Activated T-helper 9 cell treated with anti-CD3 and anti-CD28 coated beads, Interleukin-2, amount 50 U/mL, for 16 hours (primary cell): ENCODE data around the gene FAM227A.
A peak's percentile ranks its signal among the peaks of the same experiment; 100 is the strongest.
"Not testable (repeated sequence)": the region's sequence is repeated elsewhere in the genome, so short reads cannot be mapped to it uniquely, and the experiment has no call there.

Experiments used
- DNase-seq: peaks from one replicate; pipeline ENCODE4 v3.0.0-alpha.2; 2020; ENCODE audit warnings: low read depth

The FAM227A gene

DNA sequence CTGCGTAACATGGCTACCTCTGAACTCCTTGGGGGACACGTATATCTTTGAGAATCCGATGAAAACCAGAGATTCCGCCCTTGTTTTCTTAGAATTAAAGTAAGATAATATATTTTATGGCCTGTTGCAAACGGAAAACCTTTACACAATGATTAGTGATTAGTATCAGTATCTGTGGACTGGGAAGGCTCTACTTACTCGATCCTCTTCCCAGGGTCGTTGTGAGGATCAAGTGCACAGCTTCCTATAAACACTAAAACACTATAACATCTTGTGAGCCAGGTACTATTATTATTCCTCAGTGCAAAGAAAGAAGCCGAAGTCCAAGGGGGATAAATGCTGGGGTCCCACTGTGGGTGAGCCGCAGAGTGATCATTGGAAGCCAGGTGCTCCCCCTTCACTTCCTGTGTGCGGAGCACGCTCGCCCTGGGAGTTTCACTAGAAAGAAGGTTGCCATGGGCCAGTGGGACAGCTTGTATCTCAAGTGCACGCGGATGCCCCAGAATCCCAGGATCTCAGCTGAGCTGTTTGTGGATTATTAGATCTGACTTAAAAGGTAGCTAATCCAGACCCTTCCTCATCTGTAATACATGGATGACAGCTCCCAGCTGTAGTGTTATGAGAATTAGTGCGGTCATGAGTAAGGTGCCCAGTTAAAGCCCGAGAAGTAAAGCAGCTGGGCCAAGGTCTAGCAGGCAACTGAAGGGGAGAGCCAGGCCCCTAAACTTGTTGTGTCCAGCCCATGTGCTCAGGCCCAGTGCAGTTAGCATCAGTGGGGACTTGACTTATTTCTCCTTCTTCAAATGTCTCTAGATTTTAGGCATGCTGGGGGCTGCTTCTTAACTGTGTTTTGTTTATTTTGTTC lies 1.1 kb upstream of the FAM227A start:
- peak; percentile 3 for DNase-seq

DNA sequence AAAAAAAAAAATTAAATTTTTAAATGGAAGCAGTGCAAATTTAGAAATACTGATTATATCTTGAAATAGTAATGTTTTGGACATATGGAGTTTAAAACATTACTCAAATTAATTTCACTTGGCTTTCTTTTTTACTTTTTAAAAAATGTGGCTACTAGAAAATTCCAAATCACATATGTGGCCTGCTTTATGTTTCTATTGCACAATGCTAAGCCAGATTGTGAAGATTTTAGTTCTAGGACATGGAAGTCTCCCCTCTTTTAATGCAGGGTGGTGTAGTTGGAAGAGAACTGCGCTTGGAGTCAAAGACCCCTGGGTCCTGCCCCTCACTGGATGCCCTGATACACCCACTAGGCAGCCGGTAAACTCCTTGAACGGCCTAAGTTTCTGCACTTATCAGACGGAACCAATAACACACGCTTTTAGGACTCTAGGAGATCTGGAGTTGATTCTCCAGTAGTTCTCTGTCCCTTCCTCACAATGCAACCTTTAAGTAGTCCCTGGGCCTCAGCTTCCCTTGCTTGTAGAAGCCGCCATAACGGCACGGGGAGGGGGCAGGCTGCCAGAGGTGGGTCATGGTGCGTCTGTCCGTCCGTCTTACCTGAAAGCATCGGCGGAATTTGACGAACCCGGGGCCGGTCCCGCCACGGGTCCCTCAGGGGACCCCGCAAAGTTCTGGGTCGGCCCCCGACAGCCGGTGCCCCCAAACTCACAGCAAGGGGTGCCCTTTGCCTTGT lies 505 bp downstream of the FAM227A start:
- no peak for DNase-seq

DNA sequence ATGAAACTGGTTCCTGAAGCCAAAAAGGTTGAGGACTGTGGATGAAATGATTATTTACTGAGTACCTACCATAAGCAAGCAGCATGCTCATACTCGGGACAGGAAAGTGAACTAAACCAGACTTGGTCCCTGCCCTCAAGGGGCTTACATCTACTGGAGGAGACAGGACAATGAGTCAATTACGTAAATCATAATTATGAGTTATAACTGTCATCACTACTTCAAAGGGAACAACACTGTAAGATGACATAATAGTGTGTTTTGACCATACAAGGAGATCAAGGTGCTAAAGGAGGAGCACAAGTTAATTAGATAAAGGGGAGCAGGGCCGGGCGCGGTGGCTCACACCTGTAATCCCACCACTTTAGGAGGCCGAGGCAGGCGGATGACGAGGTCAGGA lies 2.5 kb downstream of the FAM227A start:
- DNase-seq, result no peak

- no peak for DNase-seq
Measured at GRCh38 chr22:38652859-38653258, 3.3 kb downstream of the FAM227A start.

GRCh38 chr22:38649841-38650522 lies 6.2 kb downstream of the FAM227A start:
- no peak for DNase-seq

DNA sequence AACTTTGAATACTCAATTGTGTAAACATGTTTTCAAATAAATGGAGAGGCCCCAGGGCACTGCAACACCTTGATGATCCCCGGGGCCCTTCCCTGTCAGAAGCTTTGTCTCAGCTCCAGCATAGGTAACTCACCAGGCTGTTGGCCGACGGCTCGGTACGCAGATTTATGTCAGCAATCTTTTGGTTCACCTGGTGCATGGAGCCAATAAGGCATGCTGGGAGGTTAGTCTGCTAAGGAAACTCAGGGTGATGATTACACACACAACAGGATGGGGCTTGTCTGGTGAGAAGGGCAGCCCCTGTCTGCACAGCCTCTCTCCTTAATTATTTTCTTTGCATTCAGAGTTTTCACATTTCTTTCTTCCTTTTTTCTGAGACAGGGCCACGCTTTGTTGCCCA lies 10.8 kb downstream of the FAM227A start:
- DNase-seq, result no peak

DNA sequence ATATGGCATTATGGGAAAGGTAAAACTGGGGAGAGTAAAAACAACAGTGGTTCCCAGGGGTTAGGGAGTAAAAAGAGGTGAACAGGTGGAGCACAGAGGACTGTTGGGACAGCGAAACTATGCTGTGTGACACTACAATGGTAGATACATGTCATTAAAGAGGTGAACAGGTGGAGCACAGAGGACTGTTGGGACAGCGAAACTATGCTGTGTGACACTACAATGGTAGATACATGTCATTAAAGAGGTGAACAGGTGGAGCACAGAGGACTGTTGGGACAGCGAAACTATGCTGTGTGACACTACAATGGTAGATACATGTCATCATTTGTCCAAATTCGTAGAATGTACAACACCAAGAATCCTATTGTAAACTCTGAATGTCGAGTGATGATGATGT lies 11.9 kb downstream of the FAM227A start:
- DNase-seq, result not testable (repeated sequence)

DNA sequence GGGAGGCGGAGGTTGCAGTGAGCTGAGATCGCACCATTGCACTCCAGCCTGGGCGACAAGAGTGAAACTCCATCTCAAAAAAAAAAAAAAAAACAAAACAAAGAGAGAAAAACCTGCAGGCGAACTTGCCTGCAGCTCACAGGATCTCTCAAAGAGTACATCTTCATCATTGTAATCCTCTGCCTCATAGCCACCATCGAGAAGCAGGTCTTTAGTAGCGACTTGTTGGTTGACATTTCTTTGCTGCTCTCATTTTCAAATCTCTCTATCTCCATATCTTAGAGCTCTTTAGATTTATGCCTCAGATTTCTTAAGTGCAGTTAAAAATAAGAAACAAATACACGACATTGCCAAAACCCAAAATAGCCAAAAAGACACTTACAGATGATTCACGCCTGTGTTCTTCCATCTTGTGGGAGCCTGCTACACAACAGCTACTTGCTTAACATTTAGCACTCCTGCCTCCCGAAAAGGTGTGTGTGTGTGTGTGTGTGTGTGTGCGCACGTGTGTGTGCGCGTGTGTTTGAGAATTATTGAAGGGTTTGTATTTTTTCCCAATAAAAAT lies 14.6 kb downstream of the FAM227A start:
- no peak for DNase-seq

- no peak for DNase-seq
Measured at GRCh38 chr22:38638728-38639127, 17.5 kb downstream of the FAM227A start.

- no peak for DNase-seq
Measured at GRCh38 chr22:38638216-38638615, 18.0 kb downstream of the FAM227A start.

DNA sequence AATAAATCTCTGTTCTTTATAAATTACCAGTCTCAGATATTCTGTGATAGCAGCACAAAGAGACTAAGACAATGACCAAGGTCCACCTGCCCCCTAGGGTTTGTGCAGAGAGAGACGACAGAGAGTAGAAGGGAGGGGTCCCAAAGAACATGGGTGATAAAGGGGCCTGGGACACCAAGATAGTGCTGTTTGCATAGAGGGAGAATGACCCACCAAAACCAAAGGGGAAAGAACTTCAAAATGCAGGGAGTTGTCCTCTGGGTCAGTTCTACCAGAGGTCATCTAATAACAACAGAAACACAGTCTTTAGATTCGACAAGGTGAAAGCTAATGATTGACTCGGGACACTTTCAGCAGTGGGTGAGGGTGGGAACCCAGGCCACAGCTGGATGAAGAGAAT lies 23.7 kb downstream of the FAM227A start:
- no peak for DNase-seq

GRCh38 chr22:38631724-38632123 lies 24.5 kb downstream of the FAM227A start:
- no peak for DNase-seq

DNA sequence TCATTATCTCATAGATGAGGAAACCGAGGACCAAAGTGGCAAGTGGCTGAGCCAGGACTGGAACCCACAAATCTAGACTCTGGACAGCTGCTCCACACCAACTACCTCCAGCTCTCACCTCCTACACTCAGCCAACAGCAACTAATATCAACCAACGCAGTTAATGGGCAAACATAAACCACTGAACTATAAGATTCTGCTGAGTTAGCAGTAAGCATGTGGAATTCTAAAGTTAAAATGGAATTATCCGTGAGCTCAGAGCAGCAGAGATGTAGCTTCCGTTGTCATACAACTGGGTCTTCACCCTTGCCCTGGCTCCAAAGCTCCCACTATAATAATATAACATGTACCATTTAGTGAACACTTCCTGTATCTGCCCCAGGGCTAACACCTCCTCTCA lies 27.1 kb downstream of the FAM227A start:
- no peak for DNase-seq

DNA sequence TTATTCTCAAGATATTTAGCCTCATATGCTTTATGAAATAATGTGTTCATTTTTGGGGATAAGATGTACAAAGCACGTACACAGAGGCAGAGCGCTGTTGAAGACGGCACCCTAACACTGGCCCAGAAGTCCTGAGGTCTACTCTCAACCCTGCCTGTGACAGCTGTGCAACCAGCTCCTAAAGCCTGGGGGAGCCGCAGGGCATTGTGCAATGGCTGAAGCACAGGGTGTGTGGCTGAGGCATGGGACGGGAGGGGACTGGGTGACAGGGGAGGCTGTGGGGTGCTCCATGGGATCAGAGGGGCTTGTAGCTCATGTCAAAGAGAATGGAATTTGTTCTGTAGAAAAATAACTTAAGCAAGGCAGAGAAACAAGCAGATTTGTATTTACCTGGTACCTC lies 27.7 kb downstream of the FAM227A start:
- no peak for DNase-seq

GRCh38 chr22:38623351-38623750 lies 32.8 kb downstream of the FAM227A start:
- DNase-seq, result no peak

GRCh38 chr22:38618682-38619081 lies 37.5 kb downstream of the FAM227A start:
- DNase-seq, result no peak

- no peak for DNase-seq
Measured at GRCh38 chr22:38618258-38618657, 37.9 kb downstream of the FAM227A start.

DNA sequence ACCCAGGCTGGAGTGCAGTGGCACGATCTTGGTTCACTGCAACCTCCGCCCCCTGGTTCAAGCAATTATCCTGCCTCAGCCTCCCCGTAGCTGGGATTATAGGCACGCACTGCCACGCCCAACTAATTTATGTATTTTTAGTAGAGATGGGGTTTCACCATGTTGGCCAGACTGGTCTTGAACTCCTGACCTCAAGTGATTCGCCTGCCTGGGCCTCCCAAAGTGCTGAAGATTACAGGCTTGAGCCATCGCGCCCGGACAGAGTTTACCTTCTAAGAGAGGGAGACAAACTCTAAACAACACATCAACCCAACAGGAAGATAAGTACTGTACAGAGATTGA lies 41.2 kb downstream of the FAM227A start:
- not testable (repeated sequence) for DNase-seq

- DNase-seq, result no peak
Measured at GRCh38 chr22:38614332-38615063, 41.7 kb downstream of the FAM227A start.

GRCh38 chr22:38613588-38613987 lies 42.6 kb downstream of the FAM227A start:
- DNase-seq, result no peak

- no peak for DNase-seq
Measured at GRCh38 chr22:38612217-38613006, 43.8 kb downstream of the FAM227A start.
